HUES64 (cell line): ENCODE measurements around the gene CTDP1.
"Not testable (repeated sequence)": the region's sequence is repeated elsewhere in the genome, so short reads cannot be mapped to it uniquely, and the experiment has no call there.

Experiments
- H3K27ac ChIP-seq: 2 replicates; pipeline ENCODE4 v1.7.0; 2013; ENCODE audit warnings: low read depth, low read length, inconsistent platforms
- H3K27me3 ChIP-seq: 2 replicates; pipeline ENCODE4 v1.6.1; 2013; ENCODE audit warnings: mild to moderate bottlenecking, low read length; ENCODE audit not compliant: insufficient read depth
- H3K36me3 ChIP-seq: 2 replicates; pipeline ENCODE4 v1.6.1; 2013; ENCODE audit warnings: mild to moderate bottlenecking, low read length; ENCODE audit not compliant: insufficient read depth
- H3K4me1 ChIP-seq: 2 replicates; pipeline ENCODE4 v1.6.1; 2013; ENCODE audit warnings: mild to moderate bottlenecking, low read length, moderate library complexity; ENCODE audit not compliant: insufficient read depth
- H3K4me3 ChIP-seq: 2 replicates; pipeline ENCODE4 v1.5.1; 2013; ENCODE audit warnings: mild to moderate bottlenecking, low read length, moderate library complexity
- H3K9ac ChIP-seq: 2 replicates; pipeline ENCODE4 v1.6.1; 2013; ENCODE audit warnings: mild to moderate bottlenecking, low read depth, low read length
- H3K9me3 ChIP-seq: 2 replicates; pipeline ENCODE4 v1.6.1; 2013; ENCODE audit warnings: low read depth, low read length; ENCODE audit not compliant: insufficient read depth
- WGBS: fragments of 150-250, 120-280 bp; methylation state at CpG from one replicate; pipeline ENCODE4 v1.1.7; 2013; ENCODE audit warnings: missing lambda C conversion rate; 5-methylcytosine and 5-hydroxymethylcytosine counted together

The CTDP1 gene

GRCh38 chr18:79738581-79739439 lies 59.2 kb downstream of the CTDP1 start:
- Histone ChIP-seq H3K9ac (no peak overlapping the region), H3K4me3 (no peak overlapping the region), H3K36me3 (peaks cover 67% of the 10 kb centered on the region), H3K27ac (no peak overlapping the region), H3K9me3 (no peaks in the 10 kb centered on the region), H3K27me3 (no peaks in the 10 kb centered on the region), H3K4me1 (no peaks in the 10 kb centered on the region)
- WGBS = 93% methylated on average over 21 of the region's 21 CpGs

- H3K27me3 ChIP-seq = no peaks in the 10 kb centered on the region
- peaks cover 64% of the 10 kb centered on the region for H3K36me3 ChIP-seq
- no peak overlapping the region for H3K27ac ChIP-seq
- H3K4me3 ChIP-seq = no peak overlapping the region
- no peaks in the 10 kb centered on the region for H3K9me3 ChIP-seq
- no peaks in the 10 kb centered on the region for H3K4me1 ChIP-seq
- 96% methylated on average over 15 of the region's 15 CpGs for WGBS
- H3K9ac ChIP-seq = no peak overlapping the region
Measured at GRCh38 chr18:79739440-79739778, 59.8 kb downstream of the CTDP1 start.

- not testable (repeated sequence) for H3K4me1 ChIP-seq, H3K9ac ChIP-seq, H3K9me3 ChIP-seq, H3K27me3 ChIP-seq, H3K4me3 ChIP-seq, H3K27ac ChIP-seq
- peaks cover 61% of the 10 kb centered on the region for H3K36me3 ChIP-seq
- 97% methylated on average over 20 of the region's 27 CpGs for WGBS
Measured at GRCh38 chr18:79740047-79740446, 60.4 kb downstream of the CTDP1 start.

GRCh38 chr18:79740521-79741361 lies 61.1 kb downstream of the CTDP1 start:
- 92% methylated on average over 26 of the region's 26 CpGs for WGBS
- Histone ChIP-seq H3K36me3 (peaks cover 56% of the 10 kb centered on the region), H3K27me3 (no peaks in the 10 kb centered on the region)

GRCh38 chr18:79741362-79741700 lies 61.7 kb downstream of the CTDP1 start:
- H3K27me3 ChIP-seq = no peaks in the 10 kb centered on the region
- no peak overlapping the region for H3K27ac ChIP-seq
- no peaks in the 10 kb centered on the region for H3K4me1 ChIP-seq
- H3K9me3 ChIP-seq = no peaks in the 10 kb centered on the region
- WGBS = 81% methylated on average over 8 of the region's 8 CpGs
- H3K36me3 ChIP-seq = peaks cover 54% of the 10 kb centered on the region
- no peak overlapping the region for H3K4me3 ChIP-seq
- no peak overlapping the region for H3K9ac ChIP-seq

More at GRCh38 chr18:79740521-79741361, 61.1 kb downstream of the CTDP1 start:
- Histone ChIP-seq H3K9me3 (no peaks in the 10 kb centered on the region), H3K4me1 (no peaks in the 10 kb centered on the region), H3K4me3 (no peak overlapping the region), H3K9ac (no peak overlapping the region), H3K27ac (no peak overlapping the region)

- no peaks in the 10 kb centered on the region for H3K9me3 ChIP-seq
- H3K27ac ChIP-seq = no peak overlapping the region
- WGBS = 89% methylated on average over 4 of the region's 4 CpGs
- H3K9ac ChIP-seq = no peak overlapping the region
- no peaks in the 10 kb centered on the region for H3K27me3 ChIP-seq
- H3K4me3 ChIP-seq = no peak overlapping the region
- no peaks in the 10 kb centered on the region for H3K4me1 ChIP-seq
- peaks cover 48% of the 10 kb centered on the region for H3K36me3 ChIP-seq
Measured at GRCh38 chr18:79742076-79742475, 62.5 kb downstream of the CTDP1 start.

GRCh38 chr18:79744625-79745024 lies 65.0 kb downstream of the CTDP1 start:
- H3K4me1 ChIP-seq = no peaks in the 10 kb centered on the region
- H3K9me3 ChIP-seq = no peaks in the 10 kb centered on the region
- H3K9ac ChIP-seq = no peak overlapping the region
- H3K36me3 ChIP-seq = peaks cover 28% of the 10 kb centered on the region
- H3K27me3 ChIP-seq = no peaks in the 10 kb centered on the region
- H3K27ac ChIP-seq = no peak overlapping the region
- WGBS = 91% methylated on average over 14 of the region's 14 CpGs
- no peak overlapping the region for H3K4me3 ChIP-seq

GRCh38 chr18:79746730-79747129 lies 67.1 kb downstream of the CTDP1 start:
- Histone ChIP-seq H3K9ac (no peak overlapping the region), H3K27ac (no peak overlapping the region), H3K27me3 (no peaks in the 10 kb centered on the region), H3K4me1 (no peaks in the 10 kb centered on the region), H3K4me3 (no peak overlapping the region), H3K36me3 (peaks cover 13% of the 10 kb centered on the region; the same call in 1 of the 2 replicates), H3K9me3 (no peaks in the 10 kb centered on the region)
- WGBS = 91% methylated on average over 8 of the region's 8 CpGs

- H3K27me3 ChIP-seq = no peaks in the 10 kb centered on the region
- H3K27ac ChIP-seq = no peak overlapping the region
- H3K36me3 ChIP-seq = peaks cover 10% of the 10 kb centered on the region; the same call in 1 of the 2 replicates
- WGBS = 92% methylated on average over 35 of the region's 35 CpGs
- H3K4me3 ChIP-seq = no peak overlapping the region
- no peak overlapping the region for H3K9ac ChIP-seq
- H3K9me3 ChIP-seq = no peaks in the 10 kb centered on the region
- H3K4me1 ChIP-seq = no peaks in the 10 kb centered on the region
Measured at GRCh38 chr18:79747156-79747845, 67.7 kb downstream of the CTDP1 start.

- no peak overlapping the region for H3K9ac ChIP-seq
- H3K4me1 ChIP-seq = no peaks in the 10 kb centered on the region
- H3K36me3 ChIP-seq = peaks cover 8% of the 10 kb centered on the region
- no peak overlapping the region for H3K27ac ChIP-seq
- H3K9me3 ChIP-seq = no peaks in the 10 kb centered on the region
- WGBS = 90% methylated on average over 36 of the region's 36 CpGs
- H3K4me3 ChIP-seq = no peak overlapping the region
- no peaks in the 10 kb centered on the region for H3K27me3 ChIP-seq
Measured at GRCh38 chr18:79748321-79749180, 68.9 kb downstream of the CTDP1 start.
